Spleen (tissue), 11 donors: ENCODE data around the gene SCAMP4. TPM values are rescaled to one million over a fixed set of nuclear protein-coding genes. Genes with fewer than 3 reads are reported as not detected.

Source experiments
- DNase-seq: peaks from one replicate; pipeline ENCODE4 v3.0.0-alpha.2; 2020
- H3K27ac ChIP-seq, 8 donors: fragments of 200-600 bp; sonication (generic) in 7 of 8; 1 replicate in 4 of 8; 2 replicates in 4 of 8; pipeline versions ENCODE4 v1.5.0 to v1.8.0; 2016 to 2021; ENCODE audit warnings: inconsistent platforms in 4 of 8, mild to moderate bottlenecking in 4 of 8, moderate library complexity in 1 of 8
- H3K27me3 ChIP-seq, 7 donors: fragments of 200-600 bp; sonication (generic) in 6 of 7; replicated peaks in 1 of 7; 1 replicate in 4 of 7; 2 replicates in 3 of 7; pipeline versions ENCODE4 v1.5.0 to v1.8.0; 2016 to 2021; ENCODE audit warnings: inconsistent platforms in 3 of 7, mild to moderate bottlenecking in 1 of 7
- H3K36me3 ChIP-seq, 6 donors: fragments of 200-600 bp; sonication (generic) in 5 of 6; 1 replicate in 4 of 6; 2 replicates in 2 of 6; pipeline versions ENCODE4 v1.5.0 to v1.8.0; 2016 to 2021; ENCODE audit warnings: inconsistent platforms in 2 of 6
- H3K4me1 ChIP-seq, 6 donors: fragments of 200-600 bp; sonication (generic) in 5 of 6; 1 replicate in 3 of 6; 2 replicates in 3 of 6; pipeline versions ENCODE4 v1.5.0 to v1.8.0; 2016 to 2021; ENCODE audit warnings: inconsistent platforms in 3 of 6
- H3K4me3 ChIP-seq, 8 donors: fragments of 200-600 bp; sonication (generic) in 7 of 8; 1 replicate in 4 of 8; 2 replicates in 4 of 8; pipeline versions ENCODE4 v1.5.0 to v1.8.0; 2016 to 2021; ENCODE audit warnings: inconsistent platforms in 4 of 8, mild to moderate bottlenecking in 4 of 8, moderate library complexity in 2 of 8
- H3K9me3 ChIP-seq, 8 donors: fragments of 200-600 bp; sonication (generic) in 7 of 8; 1 replicate in 4 of 8; 2 replicates in 4 of 8; pipeline versions ENCODE4 v1.5.0 to v1.8.0; 2016 to 2021; ENCODE audit warnings: inconsistent platforms in 4 of 8
- CTCF ChIP-seq, 11 experiments: fragments of 200-600 bp in 7 of 11; fragments of 450-650 bp in 4 of 11; sonication (generic) in 4 of 11; IDR thresholded peaks in 8 of 11; conservative IDR thresholded peaks in 3 of 11; 1 replicate in 7 of 11; 2 replicates in 4 of 11; pipeline versions ENCODE4 v1.4.0 to v1.8.0; 2016 to 2021; ENCODE audit warnings: antibody characterized with exemption in 11 of 11, inconsistent platforms in 4 of 11, mild to moderate bottlenecking in 1 of 11
- POLR2A ChIP-seq, 3 donors: fragments of 450-650 bp; IDR thresholded peaks; one replicate each; pipeline ENCODE4 v1.5.1; 2017; ENCODE audit warnings: antibody characterized with exemption in 3 of 3, mild to moderate bottlenecking in 1 of 3
- POLR2AphosphoS5 ChIP-seq, 3 donors: sonication (generic); formaldehyde crosslinking; IDR thresholded peaks; one replicate each; pipeline ENCODE4 v1.5.1; 2017; ENCODE audit warnings: antibody characterized with exemption in 3 of 3
- WGBS, 5 donors: extraction: QIAGEN DNeasy Blood & Tissue Kit in 3 of 5; methylation state at CpG; one replicate each; pipeline versions ENCODE4 v1.1.5 to v1.1.7; 2013 to 2018; 5-methylcytosine and 5-hydroxymethylcytosine counted together
- intact Hi-C: fragments of 100-400 bp; cut with DNase I; formaldehyde crosslinking; loops from one replicate; pipeline ENCODE4 v1.15.0; 2023; ENCODE audit warnings: low total_unique reads
- polyA plus RNA-seq, 3 donors: library from polyadenylated mRNA; stranded (reverse); fragments of 200-250 nt; gene quantifications; one replicate each; pipeline ENCODE4 v1.2.1, GENCODE V29; 2013
- total RNA-seq, 7 donors: library from RNA; depleted of rRNA in 3 of 7; stranded (reverse); fragments of >200 nt in 3 of 7; fragmentation: NEBNext Ultra II Directional in 4 of 7; extraction: Animal tissue kit (Norgen Biotek cat#: 25700) in 4 of 7; gene quantifications; one replicate each; pipeline versions ENCODE4 v1.1.0 to v1.2.1, GENCODE V29; 2016 to 2021
- donor health status: healthy with polysubstance abuse.
- donor health status: DM: no; HTN: no; CAD: no; lungs with moderate emphysema.
- donor health status: DM: no; HTN: no; CAD: no.
- donor health status: Bipolar disorder and iron deficiency.
- donor health status: healthy.
- donor health status: DM: no; HTN: no; CAD: no.
- donor health status: DM: yes; HTN: yes; CAD: no.

Gene SCAMP4
- total and polyA plus RNA-seq, 10 donors, result 13.0 to 92.2 (median 51.8) TPM

GRCh38 chr19:1864480-1865171, 40.6 kb upstream of the SCAMP4 start:
- intact Hi-C loops, result no loop called here
- peaks cover 23 to 72% (median 41%) of the 10 kb centered on the region in 6 donors for H3K4me1 ChIP-seq
- DNase-seq, result peak; percentile 96
- peak; percentile 51 to 84 (median 66) for TF ChIP-seq POLR2AphosphoS5 (IDR thresholded peaks at IDR 0.05)
- TF ChIP-seq POLR2A (IDR thresholded peaks at IDR 0.05), result no peak
- peak; percentile 86 to 99 (median 94) for TF ChIP-seq CTCF (IDR thresholded peaks at IDR 0.05 in 8 of 11, conservative IDR thresholded peaks at IDR 0.05 in 3 of 11)
- peaks cover 0 to 10% (median 0%) of the 10 kb centered on the region in 6 donors for H3K36me3 ChIP-seq
- peak overlapping the region; percentile 69 to 92 (median 80) for H3K4me3 ChIP-seq
- peak overlapping the region; percentile 86 to 99 (median 96) for H3K27ac ChIP-seq
- no peaks in the 10 kb centered on the region for H3K27me3 ChIP-seq
- no peaks in the 10 kb centered on the region for H3K9me3 ChIP-seq
- 3 to 6% (median 5%) methylated on average over 22 to 52 of the region's 52 CpGs for WGBS, 5 donors

DNA sequence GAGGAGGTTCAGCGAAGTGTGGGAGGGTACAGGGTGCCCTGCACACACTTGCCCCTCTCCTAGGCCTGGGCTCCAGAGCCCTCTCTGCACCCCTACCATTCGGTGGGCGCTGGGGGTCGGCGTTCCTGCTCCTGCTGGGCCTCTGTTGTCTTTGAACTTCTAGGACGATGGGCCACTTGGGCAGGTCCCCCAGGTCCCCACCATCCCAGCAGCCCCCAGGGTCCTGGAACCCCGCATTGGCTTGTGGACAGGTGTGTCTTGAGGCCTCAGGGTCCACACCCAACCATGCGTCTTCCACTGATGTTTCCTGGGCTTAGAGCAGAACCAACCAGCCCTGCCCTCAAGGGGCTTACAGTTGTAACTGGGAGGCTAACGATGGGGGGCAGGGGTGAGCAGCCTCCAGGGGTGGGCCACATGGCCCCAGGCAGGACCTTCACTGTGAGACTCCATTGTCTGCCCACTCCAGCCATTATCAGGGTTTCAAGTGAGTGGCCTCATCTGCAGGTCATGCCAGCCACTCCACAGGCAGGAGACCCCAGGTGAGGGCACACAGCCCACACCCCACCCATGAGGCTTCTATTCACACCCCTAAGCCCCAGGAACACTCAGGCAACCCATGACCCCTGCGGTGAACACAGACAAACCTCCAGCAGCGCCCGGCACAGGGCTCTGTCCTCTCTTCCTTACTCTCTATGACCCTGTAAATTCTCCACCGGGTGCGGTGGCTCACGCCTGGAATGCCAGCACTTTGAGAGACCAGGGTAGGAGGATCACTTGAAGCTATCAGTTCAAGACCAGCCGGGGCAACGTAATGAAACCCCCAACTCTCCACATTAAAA, 39.8 kb upstream of the SCAMP4 start:
- peaks cover 18 to 70% (median 36%) of the 10 kb centered on the region in 6 donors for H3K4me1 ChIP-seq
- H3K27ac ChIP-seq, result peak overlapping the region; percentile 86 to 99 (median 96)
- H3K36me3 ChIP-seq, result peaks cover 0 to 17% (median 0%) of the 10 kb centered on the region in 6 donors
- TF ChIP-seq CTCF (IDR thresholded peaks at IDR 0.05 in 8 of 11, conservative IDR thresholded peaks at IDR 0.05 in 3 of 11) (no peak), POLR2AphosphoS5 (IDR thresholded peaks at IDR 0.05) (no peak), POLR2A (IDR thresholded peaks at IDR 0.05) (no peak)
- intact Hi-C loops, result no loop called here
- H3K4me3 ChIP-seq, result peak overlapping the region in 6 of 8 donors; percentile 74 to 92 (median 82)
- H3K9me3 ChIP-seq, result no peaks in the 10 kb centered on the region
- 84 to 94% (median 91%) methylated on average over 12 to 17 of the region's 17 CpGs for WGBS, 5 donors
- peak; percentile 80 for DNase-seq
- no peaks in the 10 kb centered on the region for H3K27me3 ChIP-seq

- Histone ChIP-seq H3K9me3 (no peaks in the 10 kb centered on the region), H3K27me3 (no peaks in the 10 kb centered on the region), H3K4me1 (peaks cover 14 to 70% (median 36%) of the 10 kb centered on the region in 6 donors), H3K27ac (peak overlapping the region in 2 of 8 donors; percentile 12 to 20), H3K4me3 (no peak overlapping the region), H3K36me3 (peaks cover 0 to 32% (median 11%) of the 10 kb centered on the region in 6 donors)
- WGBS, 5 donors, result 84 to 95% (median 88%) methylated on average over 8 of the region's 8 CpGs
- TF ChIP-seq CTCF (IDR thresholded peaks at IDR 0.05 in 8 of 11, conservative IDR thresholded peaks at IDR 0.05 in 3 of 11) (no peak), POLR2AphosphoS5 (IDR thresholded peaks at IDR 0.05) (no peak), POLR2A (IDR thresholded peaks at IDR 0.05) (no peak)
- no peak for DNase-seq
- intact Hi-C loops, result no loop called here
These were observed 38.4 kb upstream of the SCAMP4 start for GRCh38 chr19:1866693-1867348.
